K562 (cell line): ENCODE data around the gene PRRT1. TPM values are rescaled to one million over a fixed set of nuclear protein-coding genes. Genes with fewer than 3 reads are reported as not detected.

ENCODE experiments used
- ATAC-seq: fragments of 200-7000 bp; cut with Tn5 transposase; 3 replicates; pipeline ENCODE4 v1.9.1; 2020; ENCODE audit warnings: moderate library complexity
- BruUV-seq: library from RNA; stranded (reverse); fragments of 400-500 nt; replicated peaks from 2 replicates; lab custom pipeline; 2021; lab: Mats Ljungman, UMichigan
- CTCF ChIA-PET: fragments of 300-600 bp; formaldehyde crosslinking; extraction: SDS; loops from one replicate; lab custom pipeline; 2021; ENCODE audit warnings: low intra/inter-chr PET ratio; lab: Yijun Ruan, JAX
- POLR2A ChIA-PET: fragments of 300-600, 350-650 bp; sonication (Branson Sonifier 250); formaldehyde crosslinking; extraction: SDS; loops from one replicate; lab custom pipeline; 2021; ENCODE audit warnings: antibody characterized with exemption, inconsistent platforms; lab: Yijun Ruan, JAX
- DNase-seq, 4 experiments: peaks; one replicate each; pipeline versions ENCODE4 v3.0.0 to v3.0.0-alpha.2; 2011 to 2018; ENCODE audit warnings: low spot score in 3 of 4, mixed read lengths in 3 of 4; ENCODE audit errors: extremely low read depth in 1 of 4
- FAIRE-seq: peaks from 2 replicates; lab custom pipeline; 2011; peaks lifted over from hg19 to GRCh38; lab: Jason Lieb, UNC
- H2AFZ ChIP-seq: 2 replicates; pipeline ENCODE4 v1.6.0; 2011; ENCODE audit warnings: low read depth, low read length, control low read depth, inconsistent platforms
- H3K27ac ChIP-seq: fragments of 200-600 bp; 3 replicates; pipeline ENCODE4 v1.8.0; 2011; ENCODE audit warnings: low read depth, mild to moderate bottlenecking, control low read depth, inconsistent platforms, low read length, moderate library complexity, mixed read lengths; ENCODE audit errors: extremely low read depth
- H3K27me3 ChIP-seq, 2 experiments: fragments of 300-600 bp in 1 of 2; 2 replicates in 1 of 2; 3 replicates in 1 of 2; pipeline versions ENCODE4 v1.6.0 to v1.8.0; 2011; ENCODE audit warnings: inconsistent platforms in 2 of 2, low read length in 2 of 2, mild to moderate bottlenecking in 1 of 2, mixed read lengths in 1 of 2, moderate library complexity in 1 of 2; ENCODE audit not compliant: control insufficient read depth in 2 of 2, insufficient read depth in 2 of 2
- H3K36me3 ChIP-seq: fragments of 300-600 bp; 3 replicates; pipeline ENCODE4 v1.8.0; 2011; ENCODE audit warnings: mild to moderate bottlenecking, low read length, inconsistent platforms; ENCODE audit not compliant: control insufficient read depth, insufficient read depth
- H3K4me1 ChIP-seq, 2 experiments: fragments of 200-600 bp in 1 of 2; replicated peaks in 1 of 2; 2 replicates in 1 of 2; 3 replicates in 1 of 2; pipeline versions ENCODE4 v1.5.1 to v1.8.0; 2011; ENCODE audit warnings: inconsistent platforms in 2 of 2, low read length in 2 of 2, mild to moderate bottlenecking in 1 of 2, mixed read lengths in 1 of 2, moderate library complexity in 1 of 2; ENCODE audit not compliant: control insufficient read depth in 2 of 2, insufficient read depth in 2 of 2
- H3K4me2 ChIP-seq: 2 replicates; pipeline ENCODE4 v1.6.1; 2011; ENCODE audit warnings: low read length, control low read depth, inconsistent platforms, mixed read lengths; ENCODE audit not compliant: insufficient read depth
- H3K4me3 ChIP-seq: fragments of 200-600 bp; sonication (generic), shearing (Covaris generic); 2 replicates; pipeline ENCODE4 v1.5.1; 2016; ENCODE audit warnings: control low read depth, inconsistent platforms
- H3K79me2 ChIP-seq: fragments of 200-600 bp; 3 replicates; pipeline ENCODE4 v1.8.0; 2011; ENCODE audit warnings: low read length, inconsistent platforms; ENCODE audit not compliant: control insufficient read depth, insufficient read depth
- H3K9ac ChIP-seq, 2 experiments: 2 replicates each; pipeline versions ENCODE4 v1.6.0 to v1.6.1; 2011; ENCODE audit warnings: low read depth in 2 of 2, low read length in 2 of 2, control low read depth in 1 of 2, inconsistent platforms in 1 of 2, mild to moderate bottlenecking in 1 of 2, mixed read lengths in 1 of 2; ENCODE audit not compliant: insufficient read depth in 1 of 2
- H3K9me1 ChIP-seq: one replicate; pipeline ENCODE4 v1.6.0; 2011; ENCODE audit warnings: inconsistent platforms, mild to moderate bottlenecking, low read length, moderate library complexity; ENCODE audit not compliant: control insufficient read depth, insufficient read depth
- H3K9me3 ChIP-seq: replicated peaks from 2 replicates; pipeline ENCODE4 v1.5.1; 2011; ENCODE audit warnings: low read depth, low read length, inconsistent platforms; ENCODE audit not compliant: control insufficient read depth, insufficient read depth
- H4K20me1 ChIP-seq: replicated peaks from 2 replicates; pipeline ENCODE4 v1.6.1; 2011; ENCODE audit warnings: low read length, inconsistent platforms, mixed read lengths; ENCODE audit not compliant: control insufficient read depth, insufficient read depth
- ADNP ChIP-seq: fragments of 200-800 bp; sonication (Bioruptor generic); IDR thresholded peaks from 2 replicates; pipeline ENCODE4 v1.6.1; 2016; ENCODE audit warnings: missing genetic modification characterization, missing compliant biosample characterization
- CREM ChIP-seq: IDR thresholded peaks from 2 replicates; pipeline ENCODE4 v1.6.1; 2014; ENCODE audit warnings: antibody characterized with exemption, low read depth
- E2F5 ChIP-seq: sonication (generic); formaldehyde crosslinking; IDR thresholded peaks from 2 replicates; pipeline ENCODE4 v1.8.0; 2022; ENCODE audit warnings: mild to moderate bottlenecking, missing genetic modification reagents
- HNRNPLL ChIP-seq: fragments of 200-400 bp; formaldehyde crosslinking; IDR thresholded peaks from 2 replicates; pipeline ENCODE4 v1.6.1; 2017; ENCODE audit warnings: low read length, low read depth, mild to moderate bottlenecking; ENCODE audit not compliant: poor library complexity, severe bottlenecking
- NRF1 ChIP-seq, 2 experiments: fragments of 450-650 bp; IDR thresholded peaks in 1 of 2; conservative IDR thresholded peaks in 1 of 2; 2 replicates each; pipeline ENCODE4 v1.6.1; 2014; ENCODE audit warnings: mild to moderate bottlenecking in 2 of 2
- POLR2G ChIP-seq: fragments of 200-400 bp; formaldehyde crosslinking; IDR thresholded peaks from 2 replicates; pipeline ENCODE4 v1.6.1; 2017; ENCODE audit warnings: low read depth, mild to moderate bottlenecking, antibody characterized with exemption, low read length, moderate library complexity
- RBFOX2 ChIP-seq: fragments of 200-400 bp; formaldehyde crosslinking; IDR thresholded peaks from 2 replicates; pipeline ENCODE4 v1.6.1; 2017; ENCODE audit warnings: low read depth, mild to moderate bottlenecking, low read length, moderate library complexity
- SMAD3 ChIP-seq: fragments of 450-650 bp; formaldehyde crosslinking; conservative IDR thresholded peaks from 2 replicates; pipeline ENCODE4 v1.4.0; 2020; ENCODE audit warnings: mild to moderate bottlenecking
- ZBED1 ChIP-seq: IDR thresholded peaks from 2 replicates; pipeline ENCODE4 v1.6.1; 2014
- WGBS: fragments of 100-300 bp; shearing (Covaris generic); methylation state at CpG from one replicate; pipeline ENCODE4 v1.1.6; 2016; ENCODE audit warnings: low coverage, mixed read lengths; ENCODE audit not compliant: insufficient coverage; ENCODE audit errors: missing lambda C conversion rate; 5-methylcytosine and 5-hydroxymethylcytosine counted together
- in situ Hi-C: fragments of 300-500 bp; cut with MboI; formaldehyde crosslinking; loops from 4 replicates; pipeline ENCODE4 v1.15.0; 2018; ENCODE audit warnings: inconsistent platforms, mixed read lengths
- intact Hi-C: fragments of 100-400 bp; cut with micrococcal nuclease; formaldehyde crosslinking; loops from 2 replicates; pipeline ENCODE4 v1.14.2; 2022
- polyA plus RNA-seq, 8 experiments: library from polyadenylated mRNA; depleted of rRNA in 4 of 8; stranded (reverse) in 5 of 8; unstranded in 3 of 8; fragments of >200 nt; fragmentation: Nextera tagmentation in 2 of 8; fragmentation: Illumina TruSeq in 1 of 8; extraction: Ambion mirVana in 2 of 8; extraction: Trizol in 1 of 8; gene quantifications; 2 replicates each; pipeline versions ENCODE4 v1.2.1 to v1.2.3, GENCODE V29; 2011 to 2014; ENCODE audit warnings: inconsistent platforms in 1 of 8, missing spikeins in 1 of 8
- total RNA-seq, 7 experiments: library from RNA; depleted of rRNA in 6 of 7; stranded (reverse); fragments of >200 nt in 6 of 7; fragmentation: Illumina TruSeq in 2 of 7; extraction: Trizol in 2 of 7; gene quantifications; 2 replicates each; pipeline versions ENCODE4 v1.2.1 to v1.2.3, GENCODE V29; 2011 to 2021; ENCODE audit warnings: low replicate concordance in 1 of 7

The PRRT1 gene
- total and polyA plus RNA-seq, 9 of the 15 experiments (the other 6 are each of a cell fraction or from before 2014, with no cell fraction given), result 0.14 to 3.5 (median 0.41) TPM

GRCh38 chr6:32183483-32184083, 31.8 kb upstream of the PRRT1 start:
- no peak overlapping the region for H3K4me3 ChIP-seq
- no peaks in the 10 kb centered on the region for H4K20me1 ChIP-seq
- H3K27me3 ChIP-seq, result no peaks in the 10 kb centered on the region
- H3K79me2 ChIP-seq, result peaks cover 61% of the 10 kb centered on the region
- in situ Hi-C loops (no loop called here), intact Hi-C loops (no loop called here)
- ATAC-seq (no peak), DNase-seq (no peak), FAIRE-seq (no peak)
- H3K9ac ChIP-seq, result peak overlapping the region; percentile 5 to 9; a peak in 3 of 4 replicates
- BruUV-seq, result no TSS peak
- WGBS, result 93% methylated on average over 15 of the region's 15 CpGs
- no peaks in the 10 kb centered on the region for H3K9me3 ChIP-seq
- CTCF ChIA-PET, result no interaction called here
- no peak for TF ChIP-seq NRF1 (conservative IDR thresholded peaks at IDR 0.05 in 1 of 2, IDR thresholded peaks at IDR 0.05 in 1 of 2)
- TF ChIP-seq ZBED1, result no peak
- TF ChIP-seq ADNP (tag), result no peak
- TF ChIP-seq SMAD3 (CRISPR knock-in tag), result no peak
- no peak for TF ChIP-seq E2F5 (CRISPR knock-in tag)
- TF ChIP-seq CREM, result no peak
- TF ChIP-seq RBFOX2, result peak; percentile 52; the same call in 1 of the 2 replicates
- peak; percentile 25 for TF ChIP-seq HNRNPLL
- peak; percentile 47; the same call in 1 of the 2 replicates for TF ChIP-seq POLR2G
- peaks cover 80% of the 10 kb centered on the region; the same call in 2 of the 3 replicates for H3K36me3 ChIP-seq
- H3K27ac ChIP-seq, result peak overlapping the region; percentile 56; the same call in 2 of the 3 replicates
- no peak overlapping the region for H2AFZ ChIP-seq
- POLR2A ChIA-PET, result interaction anchor here (0.8 to 1.7 kb wide), 3 partner anchors 10 to 231 kb away, joined by 3 to 7 read pairs (median 6); partner anchors contain the start of gene GPSM3
- H3K4me1 ChIP-seq, result peaks cover 59 to 63% of the 10 kb centered on the region in 2 experiments
- peaks cover 7% of the 10 kb centered on the region for H3K9me1 ChIP-seq
- H3K4me2 ChIP-seq, result no peak overlapping the region
